NCI-H460 (cell line): ENCODE measurements around the gene ZIC5. TPM values are rescaled to one million over a fixed set of nuclear protein-coding genes. Genes with fewer than 3 reads are reported as not detected.
"Not testable (repeated sequence)": the region's sequence is repeated elsewhere in the genome, so short reads cannot be mapped to it uniquely, and the experiment has no call there.

ENCODE experiments used
- DNase-seq: peaks from one replicate; pipeline ENCODE4 v3.0.0-alpha.2; 2016; ENCODE audit warnings: low read depth; ENCODE audit errors: extremely low read depth
- total RNA-seq: library from RNA; depleted of rRNA; stranded (reverse); fragments of >200 nt; shearing (Covaris generic); gene quantifications from 2 replicates; pipeline ENCODE4 v1.2.3, GENCODE V29; 2014

Gene ZIC5
- total RNA-seq, 1 experiment from 2014 or later, result 4.9 TPM

GRCh38 chr13:99965329-99966000 lies 6.1 kb downstream of the ZIC5 start:
- no peak for DNase-seq

- no peak for DNase-seq
Measured at GRCh38 chr13:99963816-99964339, 7.7 kb downstream of the ZIC5 start.

GRCh38 chr13:99962242-99962641 lies 9.3 kb downstream of the ZIC5 start:
- DNase-seq, result no peak

- no peak for DNase-seq
Measured at GRCh38 chr13:99961636-99962035, 9.9 kb downstream of the ZIC5 start.

- no peak for DNase-seq
Measured at GRCh38 chr13:99960663-99961311, 10.8 kb downstream of the ZIC5 start.

GRCh38 chr13:99959540-99960230 lies 11.9 kb downstream of the ZIC5 start:
- DNase-seq, result no peak

- no peak for DNase-seq
Measured at GRCh38 chr13:99959127-99959539, 12.4 kb downstream of the ZIC5 start.

GRCh38 chr13:99958406-99959126 lies 13.0 kb downstream of the ZIC5 start:
- no peak for DNase-seq

GRCh38 chr13:99956473-99957349 lies 14.9 kb downstream of the ZIC5 start:
- DNase-seq, result no peak

- DNase-seq, result no peak
Measured at GRCh38 chr13:99955747-99956472, 15.7 kb downstream of the ZIC5 start.

- DNase-seq, result no peak
Measured at GRCh38 chr13:99955107-99955746, 16.3 kb downstream of the ZIC5 start.

GRCh38 chr13:99953138-99953755 lies 18.3 kb downstream of the ZIC5 start:
- DNase-seq, result no peak

- not testable (repeated sequence) for DNase-seq
Measured at GRCh38 chr13:99951666-99952065, 19.9 kb downstream of the ZIC5 start.

GRCh38 chr13:99949679-99950413 lies 21.7 kb downstream of the ZIC5 start:
- no peak for DNase-seq

GRCh38 chr13:99948907-99949678 lies 22.5 kb downstream of the ZIC5 start:
- no peak for DNase-seq

GRCh38 chr13:99948411-99948810 lies 23.2 kb downstream of the ZIC5 start:
- no peak for DNase-seq

- DNase-seq, result no peak
Measured at GRCh38 chr13:99947666-99948065, 23.9 kb downstream of the ZIC5 start.
